Lower leg skin (tissue), 3 donors: ENCODE measurements around the gene IL4.

Experiments
- POLR2A ChIP-seq, 2 donors: fragments of 450-650 bp; IDR thresholded peaks; one replicate each; pipeline ENCODE4 v1.6.1; 2016 to 2017; ENCODE audit warnings: antibody characterized with exemption in 2 of 2, mild to moderate bottlenecking in 1 of 2, moderate library complexity in 1 of 2
- TF ChIP-seq, protein P1 (sequence below), 3 donors: fragments of 450-650 bp; IDR thresholded peaks; one replicate each; pipeline ENCODE4 v1.5.1; 2016; ENCODE audit warnings: antibody characterized with exemption in 3 of 3, mild to moderate bottlenecking in 3 of 3, moderate library complexity in 2 of 3

DNA sequence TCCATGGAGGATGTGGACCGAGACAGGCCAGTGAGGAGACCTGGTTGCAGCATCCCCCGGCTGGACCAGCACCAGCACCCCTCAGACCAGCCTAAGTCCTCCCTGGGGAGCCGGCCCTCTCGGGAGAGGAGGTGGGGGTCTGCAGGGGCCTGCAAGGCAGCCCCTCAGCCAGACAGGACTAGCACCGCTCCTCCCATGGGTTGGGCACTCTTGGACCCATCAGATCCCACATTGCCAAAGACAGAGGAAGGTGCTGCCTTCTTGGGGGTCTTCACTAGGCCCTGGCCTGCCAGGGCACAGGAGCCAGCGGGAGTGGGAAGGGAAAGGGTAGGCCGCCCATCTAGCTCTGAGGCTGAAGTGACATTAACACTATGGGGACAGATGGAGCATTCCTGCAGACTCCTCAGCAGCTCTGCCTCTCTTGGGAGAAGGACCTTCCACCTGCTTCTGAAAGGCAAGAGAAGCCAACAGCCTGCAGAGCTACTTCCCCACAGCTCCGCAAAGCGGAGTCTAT is 9.0 kb upstream of the IL4 start:
- TF ChIP-seq, protein P1, sequence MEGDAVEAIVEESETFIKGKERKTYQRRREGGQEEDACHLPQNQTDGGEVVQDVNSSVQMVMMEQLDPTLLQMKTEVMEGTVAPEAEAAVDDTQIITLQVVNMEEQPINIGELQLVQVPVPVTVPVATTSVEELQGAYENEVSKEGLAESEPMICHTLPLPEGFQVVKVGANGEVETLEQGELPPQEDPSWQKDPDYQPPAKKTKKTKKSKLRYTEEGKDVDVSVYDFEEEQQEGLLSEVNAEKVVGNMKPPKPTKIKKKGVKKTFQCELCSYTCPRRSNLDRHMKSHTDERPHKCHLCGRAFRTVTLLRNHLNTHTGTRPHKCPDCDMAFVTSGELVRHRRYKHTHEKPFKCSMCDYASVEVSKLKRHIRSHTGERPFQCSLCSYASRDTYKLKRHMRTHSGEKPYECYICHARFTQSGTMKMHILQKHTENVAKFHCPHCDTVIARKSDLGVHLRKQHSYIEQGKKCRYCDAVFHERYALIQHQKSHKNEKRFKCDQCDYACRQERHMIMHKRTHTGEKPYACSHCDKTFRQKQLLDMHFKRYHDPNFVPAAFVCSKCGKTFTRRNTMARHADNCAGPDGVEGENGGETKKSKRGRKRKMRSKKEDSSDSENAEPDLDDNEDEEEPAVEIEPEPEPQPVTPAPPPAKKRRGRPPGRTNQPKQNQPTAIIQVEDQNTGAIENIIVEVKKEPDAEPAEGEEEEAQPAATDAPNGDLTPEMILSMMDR (IDR thresholded peaks at IDR 0.05) = no peak
- no peak for TF ChIP-seq POLR2A (IDR thresholded peaks at IDR 0.05)
